Rectal smooth muscle tissue (tissue), 1 donor: Measurements from ENCODE around the gene ANKRD10.

Experiments
- H3K27ac ChIP-seq: one replicate; pipeline ENCODE4 v1.7.0; 2013; ENCODE audit warnings: low read depth, low read length, inconsistent platforms
- H3K27me3 ChIP-seq: one replicate; pipeline ENCODE4 v1.7.0; 2013; ENCODE audit warnings: low read length; ENCODE audit not compliant: control insufficient read depth, insufficient read depth
- H3K36me3 ChIP-seq: one replicate; pipeline ENCODE4 v1.7.0; 2013; ENCODE audit warnings: low read length; ENCODE audit not compliant: control insufficient read depth, insufficient read depth
- H3K4me1 ChIP-seq: one replicate; pipeline ENCODE4 v1.7.0; 2013; ENCODE audit warnings: low read length; ENCODE audit not compliant: control insufficient read depth, insufficient read depth
- H3K4me3 ChIP-seq: one replicate; pipeline ENCODE4 v1.7.0; 2013; ENCODE audit warnings: low read length
- H3K9ac ChIP-seq: one replicate; pipeline ENCODE4 v1.7.0; 2013; ENCODE audit warnings: low read length

The ANKRD10 gene

DNA sequence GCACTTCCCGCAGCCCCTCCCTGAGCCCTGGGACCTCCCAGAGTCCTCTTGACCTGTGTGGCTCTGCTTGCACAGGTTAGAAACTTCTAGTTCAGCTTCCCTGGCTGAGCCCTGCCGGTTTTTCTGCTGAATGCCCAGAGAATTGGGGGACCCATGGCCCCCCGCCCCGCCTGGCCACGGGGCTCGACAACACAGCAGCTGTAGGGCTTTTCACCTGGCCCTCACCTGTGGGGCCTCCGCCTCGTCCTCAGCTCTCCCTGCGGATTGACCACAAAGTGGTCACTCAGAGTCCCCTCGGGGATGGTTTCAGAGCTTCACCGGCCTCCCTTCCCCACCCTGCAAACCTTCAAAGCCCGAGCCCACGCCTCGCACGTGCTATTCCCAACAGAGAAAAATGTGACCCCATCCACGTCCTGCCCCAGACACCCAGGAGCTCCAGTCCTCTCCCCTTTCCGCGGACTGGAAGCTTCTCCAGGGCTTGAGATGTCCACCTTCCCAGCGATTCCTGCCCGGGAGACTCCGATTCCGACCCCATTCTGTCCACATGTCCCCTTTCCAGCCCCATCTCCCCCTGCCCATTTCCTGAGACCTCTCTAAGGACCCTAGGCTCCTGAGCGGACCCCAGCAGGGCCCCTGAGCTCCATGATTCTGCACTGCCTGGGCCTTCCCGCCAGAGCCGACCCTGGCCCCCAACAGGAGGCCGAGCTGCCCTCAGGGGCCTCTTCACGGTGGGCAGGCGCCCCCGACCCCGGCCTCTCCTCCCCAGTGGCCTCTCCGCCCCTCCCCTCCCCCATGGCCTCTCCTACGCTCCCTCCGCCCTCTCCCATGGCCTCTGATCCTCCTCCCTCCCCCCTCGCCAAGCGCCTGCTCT, 41.9 kb downstream of the ANKRD10 start:
- Histone ChIP-seq H3K27ac (no peak overlapping the region), H3K4me3 (no peak overlapping the region), H3K36me3 (no peaks in the 10 kb centered on the region), H3K9ac (no peak overlapping the region), H3K27me3 (no peaks in the 10 kb centered on the region), H3K4me1 (peaks cover 18% of the 10 kb centered on the region)

DNA sequence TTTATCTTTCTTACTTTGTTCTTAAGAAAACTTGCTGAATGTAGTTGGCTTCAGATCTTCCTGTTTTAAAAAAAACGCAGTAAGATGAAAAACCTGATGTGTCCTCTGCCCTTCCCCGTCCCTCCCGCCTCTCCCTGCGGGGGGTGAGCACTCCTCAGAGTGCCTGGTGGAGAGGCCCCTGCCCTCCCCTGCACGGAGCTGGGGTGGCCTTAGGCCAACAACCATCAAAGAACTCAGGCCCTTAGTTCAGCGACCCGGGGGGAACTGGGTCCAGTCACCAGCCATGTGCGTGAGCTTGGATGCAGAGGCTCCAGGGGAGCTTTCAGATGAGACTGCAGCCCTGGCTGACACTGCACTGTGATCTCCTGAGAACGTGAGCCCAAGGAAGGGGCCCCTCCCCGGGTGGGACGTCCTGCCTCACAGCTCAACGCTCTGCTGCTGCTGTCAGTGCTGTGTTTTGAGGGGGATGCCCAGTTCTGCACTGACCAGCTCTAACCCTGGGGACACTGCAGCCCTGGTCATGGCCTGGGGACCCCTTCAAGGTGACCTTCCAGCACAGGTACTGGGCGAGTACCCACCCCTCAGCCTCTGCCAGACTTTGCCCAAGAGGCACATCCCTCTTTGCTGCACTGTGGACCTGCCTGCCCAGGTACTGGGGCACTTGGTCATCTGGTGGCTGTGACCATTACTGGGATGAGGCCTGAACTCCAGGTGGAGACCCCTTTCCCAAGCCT, 42.7 kb downstream of the ANKRD10 start:
- H3K27ac ChIP-seq, result no peak overlapping the region
- peaks cover 18% of the 10 kb centered on the region for H3K4me1 ChIP-seq

DNA sequence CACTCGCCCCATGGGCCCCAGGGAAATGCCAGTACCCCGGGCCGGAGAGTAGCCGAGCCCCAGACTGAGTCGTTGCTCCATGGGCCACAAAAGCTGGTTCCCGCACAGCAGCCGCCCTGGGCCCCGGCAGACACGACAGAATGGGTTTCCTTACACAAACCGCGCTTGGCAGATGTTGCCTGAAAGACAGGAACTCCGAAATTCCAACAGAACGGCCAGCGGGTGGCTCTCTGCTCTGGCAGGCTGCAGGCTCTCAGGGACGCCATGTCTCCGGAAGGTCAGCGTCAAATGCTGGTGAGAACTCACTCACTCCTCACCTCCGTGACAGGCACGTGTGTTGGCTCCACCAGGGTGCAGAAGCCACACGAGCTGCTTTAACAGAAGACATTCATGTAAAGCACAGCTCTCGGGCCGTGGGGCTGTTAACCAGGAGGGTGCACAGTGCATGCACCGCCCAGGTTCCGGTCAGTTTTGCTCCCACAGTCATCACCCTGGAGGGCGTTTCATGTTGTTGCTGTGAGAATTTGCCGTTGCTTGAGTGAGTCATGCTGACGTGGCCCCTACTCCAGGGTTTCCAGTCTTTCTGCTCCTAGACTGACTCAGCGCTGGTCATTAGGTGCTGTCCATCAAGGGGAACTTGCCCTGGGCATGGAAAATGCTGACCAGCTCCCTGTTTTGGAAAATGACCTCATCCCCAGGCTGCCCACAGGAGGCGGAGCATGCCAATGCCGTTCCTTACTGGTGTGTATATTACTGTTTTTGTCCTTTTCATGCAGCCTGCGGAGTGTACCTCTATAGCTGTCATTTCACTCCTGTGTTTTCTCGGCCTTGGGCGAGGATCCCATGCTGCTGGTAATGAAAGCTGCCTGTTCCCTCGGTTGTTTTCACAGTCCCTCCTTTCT, 44.8 kb downstream of the ANKRD10 start:
- Histone ChIP-seq H3K36me3 (no peaks in the 10 kb centered on the region), H3K4me3 (peak overlapping the region; percentile 44), H3K9ac (no peak overlapping the region), H3K27ac (peak overlapping the region; percentile 76), H3K27me3 (no peaks in the 10 kb centered on the region), H3K4me1 (peaks cover 17% of the 10 kb centered on the region)

More for the DNA sequence above, 42.7 kb downstream of the ANKRD10 start:
- Histone ChIP-seq H3K4me3 (no peak overlapping the region), H3K27me3 (no peaks in the 10 kb centered on the region), H3K9ac (no peak overlapping the region), H3K36me3 (no peaks in the 10 kb centered on the region)

DNA sequence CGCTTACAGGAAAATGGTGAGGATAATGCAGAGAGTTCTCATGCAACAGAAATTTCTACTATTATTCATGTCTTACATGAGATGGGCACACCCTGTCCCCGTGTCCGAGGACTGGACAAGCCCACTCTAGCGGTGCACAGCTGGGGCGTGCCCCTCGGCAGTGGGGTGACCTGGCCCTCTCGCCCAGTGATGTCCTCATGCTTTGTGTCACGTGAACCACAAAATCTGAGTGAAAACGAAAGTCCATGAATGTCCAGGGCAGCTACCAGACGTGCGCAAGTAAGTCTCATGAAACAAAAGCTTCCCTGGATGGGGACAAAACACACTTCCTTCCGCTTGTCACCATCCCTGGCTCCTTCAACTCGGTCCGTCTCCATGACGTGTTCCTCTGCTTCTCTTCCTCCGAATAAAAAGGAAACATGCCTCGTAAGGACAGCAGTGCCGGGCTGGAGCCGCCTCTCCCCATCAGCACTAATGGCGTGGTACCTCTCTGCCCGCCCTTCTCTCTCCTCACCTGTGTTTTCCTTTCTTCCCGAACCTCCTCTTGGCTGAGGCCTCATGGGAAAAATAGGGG, 45.6 kb downstream of the ANKRD10 start:
- peak overlapping the region; percentile 76 for H3K27ac ChIP-seq
- no peak overlapping the region for H3K9ac ChIP-seq
- H3K36me3 ChIP-seq, result no peaks in the 10 kb centered on the region
- peaks cover 14% of the 10 kb centered on the region for H3K4me1 ChIP-seq
- no peaks in the 10 kb centered on the region for H3K27me3 ChIP-seq
- H3K4me3 ChIP-seq, result peak overlapping the region; percentile 44

DNA sequence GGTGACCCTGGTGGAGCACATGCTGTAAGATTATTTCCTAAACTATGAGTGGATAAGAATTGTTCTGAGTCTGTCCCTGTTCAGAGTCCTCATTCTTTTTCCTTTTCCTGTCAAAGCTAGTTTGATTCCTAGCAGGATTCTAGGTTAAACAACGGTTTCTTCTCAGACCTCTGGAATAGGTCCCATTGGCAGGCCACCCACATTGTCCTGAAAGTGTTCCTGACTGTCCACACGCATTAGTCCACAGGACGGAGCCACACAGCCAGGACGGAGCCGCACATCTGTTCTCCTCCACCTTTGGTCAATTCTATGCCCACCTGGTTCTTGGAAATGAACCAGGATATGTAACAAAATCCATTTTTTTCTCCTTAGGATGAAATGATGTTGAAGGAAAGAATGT, 46.1 kb downstream of the ANKRD10 start:
- Histone ChIP-seq H3K27me3 (no peaks in the 10 kb centered on the region), H3K9ac (no peak overlapping the region), H3K4me1 (peaks cover 11% of the 10 kb centered on the region), H3K4me3 (no peak overlapping the region), H3K27ac (peak overlapping the region; percentile 76), H3K36me3 (no peaks in the 10 kb centered on the region)

DNA sequence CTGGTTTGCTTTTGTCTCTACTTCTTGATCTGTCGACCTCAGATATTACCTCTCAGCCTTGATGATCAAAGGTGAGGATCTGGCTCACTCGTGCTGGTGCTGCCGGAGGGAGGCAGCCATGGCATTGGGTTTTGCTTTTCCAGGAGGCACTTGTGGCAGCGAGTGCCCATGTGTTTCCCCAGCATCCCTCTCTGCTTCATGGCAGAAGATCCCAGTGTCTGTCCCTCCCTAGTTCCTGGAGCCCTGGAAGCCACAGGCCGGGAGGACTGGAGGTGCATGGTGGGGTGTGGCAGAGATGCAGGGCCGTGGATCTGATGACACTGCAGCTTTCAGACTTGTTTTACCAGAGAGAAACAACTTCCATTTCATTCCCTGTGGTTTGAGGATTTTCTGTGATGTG, 47.5 kb downstream of the ANKRD10 start:
- Histone ChIP-seq H3K4me3 (no peak overlapping the region), H3K27me3 (no peaks in the 10 kb centered on the region), H3K9ac (no peak overlapping the region), H3K36me3 (no peaks in the 10 kb centered on the region), H3K27ac (no peak overlapping the region), H3K4me1 (peaks cover 11% of the 10 kb centered on the region)

DNA sequence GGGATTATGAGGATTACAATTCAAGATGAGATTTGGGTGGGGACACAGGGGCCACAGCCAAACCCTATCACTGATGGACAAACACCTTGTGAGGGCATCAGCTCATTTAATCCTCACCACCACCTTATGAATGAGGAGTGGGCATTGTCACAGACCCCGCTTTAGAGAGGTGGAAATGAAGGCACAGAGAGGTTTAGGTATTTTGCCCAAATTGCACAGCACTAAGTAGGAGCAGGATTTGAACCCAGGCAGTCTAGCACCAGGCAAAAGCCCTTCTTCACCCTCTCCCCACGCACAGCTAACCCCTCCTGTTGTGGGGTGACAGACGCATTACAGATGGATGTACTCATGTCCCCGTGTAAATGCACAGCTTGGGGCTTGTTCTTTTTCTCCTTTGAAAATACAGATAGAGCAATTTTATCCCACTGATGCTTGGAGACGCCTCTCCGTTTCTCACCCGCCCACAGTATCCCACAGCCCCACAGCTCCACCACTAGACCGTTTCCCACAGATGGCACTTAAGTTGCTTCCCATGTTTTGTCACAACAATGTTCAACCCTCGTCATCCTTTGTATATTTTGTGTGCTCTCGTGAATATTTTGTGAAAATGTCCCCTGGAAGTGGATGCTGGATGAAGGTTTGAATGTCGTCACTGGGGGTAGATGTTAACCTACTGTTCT, 48.2 kb downstream of the ANKRD10 start:
- no peaks in the 10 kb centered on the region for H3K27me3 ChIP-seq
- H3K27ac ChIP-seq, result no peak overlapping the region

DNA sequence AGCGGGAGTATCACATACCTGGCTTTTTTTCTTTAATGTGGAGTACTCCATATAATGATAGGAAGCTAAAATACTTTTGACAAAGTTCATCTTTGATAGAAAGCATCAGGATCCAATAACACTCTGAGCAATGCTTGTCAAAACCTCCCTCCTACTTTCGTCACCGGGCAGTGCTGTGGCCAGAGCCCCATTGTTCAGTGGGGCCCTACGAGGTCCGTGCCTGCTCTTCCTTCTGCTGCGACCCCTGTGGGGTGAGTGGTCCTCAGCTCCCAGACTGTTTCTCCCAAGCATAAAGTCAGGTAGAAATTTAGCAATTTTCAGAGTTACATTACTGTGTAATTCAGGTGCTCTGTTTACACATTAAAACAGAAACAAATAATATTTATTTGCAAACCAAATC, 51.2 kb downstream of the ANKRD10 start:
- no peaks in the 10 kb centered on the region for H3K36me3 ChIP-seq
- H3K4me3 ChIP-seq, result no peak overlapping the region
- no peaks in the 10 kb centered on the region for H3K4me1 ChIP-seq
- H3K9ac ChIP-seq, result no peak overlapping the region
- no peak overlapping the region for H3K27ac ChIP-seq
- H3K27me3 ChIP-seq, result no peaks in the 10 kb centered on the region

More for the DNA sequence above, 48.2 kb downstream of the ANKRD10 start:
- H3K4me1 ChIP-seq, result peaks cover 11% of the 10 kb centered on the region
- H3K36me3 ChIP-seq, result no peaks in the 10 kb centered on the region
- H3K4me3 ChIP-seq, result no peak overlapping the region
- no peak overlapping the region for H3K9ac ChIP-seq

DNA sequence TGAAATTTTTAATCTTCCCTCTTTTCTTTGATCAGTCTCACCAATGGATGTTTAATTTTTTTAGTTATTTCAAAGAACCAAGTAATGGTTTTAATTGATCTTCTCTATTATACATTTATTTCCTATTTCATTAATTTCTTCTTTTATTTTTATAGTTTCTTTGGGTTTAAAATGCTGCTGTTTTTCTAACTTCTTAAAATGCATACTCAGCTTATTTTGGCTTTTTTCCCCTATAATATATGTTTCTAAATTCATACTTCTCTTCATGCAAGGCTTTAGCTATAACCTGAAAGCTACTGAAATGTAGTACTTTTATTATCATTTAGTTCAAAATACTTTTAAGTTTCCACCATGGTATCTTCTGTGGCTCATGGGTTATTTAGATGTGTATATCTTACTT, 53.9 kb downstream of the ANKRD10 start:
- H3K27me3 ChIP-seq, result no peaks in the 10 kb centered on the region
- no peaks in the 10 kb centered on the region for H3K4me1 ChIP-seq
- no peaks in the 10 kb centered on the region for H3K36me3 ChIP-seq
- H3K9ac ChIP-seq, result no peak overlapping the region
- no peak overlapping the region for H3K4me3 ChIP-seq
- no peak overlapping the region for H3K27ac ChIP-seq

DNA sequence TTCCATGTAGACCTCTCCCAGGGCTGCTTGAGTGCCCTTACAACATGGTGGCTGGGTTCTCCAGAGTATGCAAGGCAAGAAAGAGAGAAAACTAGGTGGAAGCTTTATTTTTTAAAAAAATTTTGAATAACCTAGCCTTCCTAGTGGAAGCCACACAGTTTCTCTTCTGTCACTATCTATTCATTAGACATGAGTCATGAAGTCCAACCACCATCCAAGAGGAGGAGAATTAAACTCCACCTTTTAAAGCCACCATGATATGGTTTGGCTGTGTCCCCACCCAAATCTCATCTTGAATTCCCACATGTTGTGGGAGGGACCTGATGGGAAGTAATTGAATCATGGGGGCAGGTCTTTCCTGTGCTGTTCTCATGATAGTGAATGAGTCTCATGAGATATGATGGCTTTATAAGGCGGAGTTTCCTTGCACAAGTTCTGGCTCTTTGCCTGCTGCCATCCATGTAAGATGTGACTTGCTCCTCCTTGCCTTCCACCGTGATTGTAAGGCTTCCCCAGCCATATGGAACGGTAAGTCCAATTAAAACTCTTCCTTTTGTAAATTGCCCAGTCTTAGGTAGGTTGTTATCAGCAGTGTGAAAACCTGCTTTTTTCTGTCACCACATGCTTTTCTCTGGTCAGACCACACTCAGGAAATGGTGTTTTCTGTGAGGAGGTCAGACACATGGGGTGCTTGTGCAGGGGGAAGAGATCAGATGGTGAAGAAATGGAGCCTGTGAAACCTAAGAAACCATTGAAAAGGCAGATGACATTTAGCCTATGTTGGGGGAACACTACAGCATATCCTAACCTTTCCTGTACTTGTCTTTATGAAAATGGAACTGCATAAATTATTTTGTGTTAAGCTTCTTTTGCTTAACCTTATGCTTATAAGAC, 57.7 kb downstream of the ANKRD10 start:
- no peak overlapping the region for H3K27ac ChIP-seq
- H3K4me1 ChIP-seq, result no peaks in the 10 kb centered on the region
- no peaks in the 10 kb centered on the region for H3K36me3 ChIP-seq
- no peaks in the 10 kb centered on the region for H3K27me3 ChIP-seq
- no peak overlapping the region for H3K4me3 ChIP-seq
- no peak overlapping the region for H3K9ac ChIP-seq

DNA sequence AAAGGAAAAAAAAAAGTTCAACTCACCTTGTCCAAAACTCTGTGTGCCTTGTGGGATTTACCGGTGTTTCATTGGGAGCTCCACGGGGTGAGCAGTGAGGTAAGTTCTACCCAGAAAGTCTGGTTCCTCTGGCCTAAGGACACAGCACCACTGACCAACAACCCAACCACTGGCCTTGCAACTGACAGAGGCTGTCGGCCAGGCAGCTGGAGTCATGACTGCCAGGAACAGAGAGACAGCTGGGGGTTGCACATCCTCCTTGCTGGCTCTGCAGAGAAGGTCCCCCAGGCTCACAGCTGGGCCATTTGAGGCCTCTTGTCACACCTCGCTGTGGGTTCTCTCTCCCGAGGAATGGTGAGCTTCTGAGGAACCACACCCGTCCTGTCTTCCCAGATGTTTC, 59.5 kb downstream of the ANKRD10 start:
- no peak overlapping the region for H3K27ac ChIP-seq
- H3K36me3 ChIP-seq, result no peaks in the 10 kb centered on the region
- H3K4me1 ChIP-seq, result no peaks in the 10 kb centered on the region
- no peak overlapping the region for H3K4me3 ChIP-seq
- H3K9ac ChIP-seq, result no peak overlapping the region
- no peaks in the 10 kb centered on the region for H3K27me3 ChIP-seq
